Endothelial cell of coronary artery (primary cell): ENCODE results near the gene UNC5B. TPM values are rescaled to one million over a fixed set of nuclear protein-coding genes. Genes with fewer than 3 reads are reported as not detected.

Source experiments
- total RNA-seq: library from RNA; depleted of rRNA; stranded (reverse); fragments of >200 nt; gene quantifications from 2 replicates; pipeline ENCODE4 v1.2.3, GENCODE V29; 2014

UNC5B gene
- total RNA-seq: 16.5 and 23.7 TPM in 2 replicates

DNA sequence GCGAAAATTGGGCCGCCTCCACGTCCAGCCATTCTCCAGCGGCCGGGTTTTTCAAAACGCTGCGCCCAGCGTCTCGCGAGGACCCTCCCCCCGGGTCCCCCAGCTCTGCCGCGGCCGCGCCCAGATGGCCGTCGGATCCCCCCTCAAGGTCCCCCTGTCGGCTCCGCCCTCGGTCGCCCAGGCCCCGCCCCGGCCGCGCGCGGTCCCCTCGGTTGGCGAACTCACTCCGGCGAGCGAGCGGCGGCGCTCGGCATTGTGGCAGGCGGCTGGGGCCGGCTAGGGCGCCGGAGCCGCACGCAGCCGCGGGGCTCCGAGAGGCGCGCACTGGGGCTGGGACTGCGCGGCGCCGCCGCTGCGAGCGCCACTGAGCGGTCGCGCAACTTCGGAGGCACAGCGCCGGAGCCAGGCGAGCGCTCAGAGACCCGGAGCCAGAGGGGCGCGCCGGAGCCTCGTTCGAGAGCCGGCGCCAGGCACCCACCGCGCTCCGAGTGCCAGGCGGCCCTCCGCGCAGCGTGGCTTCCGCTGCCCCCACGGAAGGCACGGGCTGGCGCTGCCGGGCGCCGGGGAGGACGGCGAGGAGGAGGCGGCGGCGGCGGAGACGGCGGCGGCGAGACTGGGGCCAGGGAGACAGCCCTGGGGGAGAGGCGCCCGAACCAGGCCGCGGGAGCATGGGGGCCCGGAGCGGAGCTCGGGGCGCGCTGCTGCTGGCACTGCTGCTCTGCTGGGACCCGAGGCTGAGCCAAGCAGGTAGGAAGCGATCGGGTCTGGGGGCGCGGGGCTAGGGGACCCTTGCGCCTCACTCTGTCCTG lies at the start of gene UNC5B:
Gene UNC5B, plus strand, starts transcription at position 253 of the 809 bp plus-strand sequence. Its CDS starts 416 bp downstream, at position 669.

DNA sequence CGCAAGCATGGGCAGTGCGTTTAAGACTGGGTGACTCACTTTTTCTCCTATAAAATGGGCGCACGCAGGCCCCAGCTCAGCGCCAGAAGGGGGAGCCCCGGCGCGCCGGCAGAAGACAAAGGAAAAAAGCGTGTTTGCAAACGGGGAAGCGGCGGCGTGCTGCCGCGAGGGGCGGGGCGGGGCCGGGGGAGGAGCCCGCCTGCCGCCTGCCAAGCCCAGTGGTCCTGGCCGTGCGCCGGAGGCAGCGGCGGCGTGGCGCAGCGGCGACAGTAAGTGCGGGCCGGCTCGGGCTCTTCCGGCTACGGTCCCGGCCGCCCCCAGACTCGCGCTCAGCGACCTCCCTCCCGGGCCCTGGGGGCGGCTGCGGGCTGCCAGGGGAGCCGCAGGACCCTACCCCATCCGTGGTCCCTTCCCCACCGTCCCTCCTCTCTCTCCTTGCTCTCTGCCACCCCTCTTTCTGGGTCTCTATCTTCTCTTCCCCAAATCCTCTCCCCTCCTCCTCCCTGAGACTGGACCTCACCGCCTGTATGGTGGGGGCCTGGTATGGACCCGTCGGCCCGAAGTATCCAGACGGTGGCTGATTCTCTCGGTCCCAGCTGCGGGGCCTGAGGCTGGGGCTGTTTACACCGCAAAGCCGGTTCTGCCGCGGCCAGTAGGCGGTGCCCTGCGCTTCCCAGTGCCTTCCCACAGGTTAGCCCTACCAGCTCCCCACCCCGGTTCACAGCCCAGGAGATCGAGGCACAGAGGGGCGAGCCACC lies 106.9 kb downstream of the UNC5B start, which contains the start of gene SLC29A3:
Gene SLC29A3, plus strand, starts transcription at position 218 of the 758 bp plus-strand sequence. Its CDS starts 51 bp downstream, at position 269.

Other genes with a start within 250 kb of the UNC5B start
- 1.3 and 1.4 TPM in 2 replicates for gene SLC29A3, start 106.7 kb downstream of the UNC5B start, total RNA-seq
- gene CDH23, start 184.3 kb downstream of the UNC5B start, total RNA-seq: under 0.01 TPM in 2 replicates